Ovary (tissue), 3 donors: ENCODE results near the gene TMEM238L.

Experiments used
- CTCF ChIP-seq, 3 donors: fragments of 450-650 bp in 2 of 3; fragments of 200-600 bp in 1 of 3; IDR thresholded peaks; one replicate each; pipeline versions ENCODE4 v1.5.1 to v1.8.0; 2016 to 2022; ENCODE audit warnings: antibody characterized with exemption in 3 of 3, mild to moderate bottlenecking in 1 of 3
- POLR2A ChIP-seq: fragments of 450-650 bp; IDR thresholded peaks from one replicate; pipeline ENCODE4 v1.6.1; 2017; ENCODE audit warnings: antibody characterized with exemption, mild to moderate bottlenecking, moderate library complexity
- donor health status: DM: no; HTN: no; CAD: no.

DNA sequence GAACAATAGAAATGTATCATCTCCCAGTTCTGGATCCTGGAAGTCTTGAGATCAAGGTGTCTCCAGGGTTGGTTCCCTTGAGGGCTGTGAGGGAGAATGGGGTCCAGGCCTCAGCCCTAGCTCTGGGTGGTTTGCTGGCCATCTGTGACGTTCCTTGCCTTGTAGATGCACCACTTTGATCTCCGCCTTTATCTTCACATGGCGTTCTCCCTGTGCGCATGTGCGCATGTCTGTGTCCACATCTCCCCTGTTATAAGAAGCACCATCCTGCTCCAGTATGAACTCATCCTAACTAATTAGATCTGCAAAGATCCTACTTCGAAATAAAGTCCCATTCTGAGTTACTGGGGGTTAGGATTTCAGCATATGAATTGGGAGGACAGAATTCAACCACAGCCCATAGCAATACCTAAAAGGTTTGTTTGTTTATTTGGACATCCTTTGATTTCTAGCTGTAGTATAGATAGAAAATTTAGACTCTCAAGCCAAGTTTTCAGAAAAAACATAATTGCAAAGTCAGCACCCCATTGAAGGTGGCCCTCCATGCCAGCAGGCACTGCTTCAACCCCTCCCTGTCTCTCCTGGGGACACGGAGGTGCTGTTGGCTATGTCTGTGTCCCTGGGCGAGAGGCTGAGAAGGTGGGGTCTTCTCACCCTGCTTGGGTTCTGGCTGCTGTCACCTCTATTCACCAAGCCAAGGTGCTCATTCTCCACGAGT is 2.8 kb upstream of the TMEM238L start:
- no peak for TF ChIP-seq CTCF (IDR thresholded peaks at IDR 0.05)
- no peak for TF ChIP-seq POLR2A
